Type B pancreatic cell (in vitro differentiated cells): Measurements from ENCODE around the gene NDUFS1. TPM values are rescaled to one million over a fixed set of nuclear protein-coding genes. Genes with fewer than 3 reads are reported as not detected.
"Not testable (repeated sequence)": the region's sequence is repeated elsewhere in the genome, so short reads cannot be mapped to it uniquely, and the experiment has no call there.

Experiments
- DNase-seq: peaks from one replicate; pipeline ENCODE4 v3.0.0; 2021; ENCODE audit warnings: mixed read lengths; ENCODE audit not compliant: unreplicated experiment; ENCODE audit errors: extremely low spot score
- H3K27ac Mint-ChIP-seq: 2 replicates; pipeline ENCODE4 v1.8.0; 2021; ENCODE audit warnings: mild to moderate bottlenecking, mixed read lengths
- H3K27me3 Mint-ChIP-seq: 2 replicates; pipeline ENCODE4 v1.8.0; 2021; ENCODE audit warnings: mixed read lengths
- H3K36me3 Mint-ChIP-seq: 2 replicates; pipeline ENCODE4 v1.8.0; 2021; ENCODE audit warnings: mixed read lengths
- H3K4me1 Mint-ChIP-seq: one replicate; pipeline ENCODE4 v1.8.0; 2021; ENCODE audit warnings: mixed read lengths; ENCODE audit not compliant: unreplicated experiment
- H3K4me3 Mint-ChIP-seq: 2 replicates; pipeline ENCODE4 v1.8.0; 2021; ENCODE audit warnings: mild to moderate bottlenecking, mixed read lengths
- H3K9me3 Mint-ChIP-seq: 2 replicates; pipeline ENCODE4 v1.8.0; 2021; ENCODE audit warnings: mixed read lengths
- total RNA-seq: library from RNA; stranded (reverse); gene quantifications from 2 replicates; pipeline ENCODE4 v1.2.1, GENCODE V29; 2021; ENCODE audit warnings: low replicate concordance
- TF ChIP-seq, protein P1 (sequence below): fragments of 200-600 bp; sonication (generic); conservative IDR thresholded peaks from 2 replicates; pipeline ENCODE4 v1.5.0; 2021; ENCODE audit warnings: antibody characterized with exemption, mild to moderate bottlenecking

NDUFS1 gene
- total RNA-seq, 1 donor from 2014 or later = 95.9 TPM

DNA sequence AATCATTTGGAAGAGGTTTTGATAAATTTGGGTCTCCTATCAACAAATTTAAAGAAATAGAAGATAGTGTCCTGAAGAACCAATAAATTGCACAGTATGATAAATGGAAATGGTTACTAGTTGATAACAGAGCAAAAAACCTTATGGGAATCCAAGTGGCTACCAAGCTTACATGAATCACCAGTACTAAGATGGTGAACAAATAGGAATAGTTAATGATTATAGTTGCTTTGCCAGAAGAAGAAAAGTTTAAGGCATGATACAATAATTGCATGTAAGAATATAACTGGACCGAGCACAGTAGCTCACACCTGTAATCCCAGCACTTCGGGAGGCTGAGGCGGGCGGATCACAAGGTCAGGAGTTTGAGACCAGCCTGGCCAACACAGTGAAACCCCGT, 53.7 kb downstream of the NDUFS1 start:
- Mint-ChIP-seq H3K27ac (no peak overlapping the region), H3K4me3 (no peak overlapping the region), H3K27me3 (no peaks in the 10 kb centered on the region), H3K36me3 (no peaks in the 10 kb centered on the region), H3K9me3 (no peaks in the 10 kb centered on the region), H3K4me1 (no peaks in the 10 kb centered on the region)
- DNase-seq = no peak
- TF ChIP-seq, protein P1, sequence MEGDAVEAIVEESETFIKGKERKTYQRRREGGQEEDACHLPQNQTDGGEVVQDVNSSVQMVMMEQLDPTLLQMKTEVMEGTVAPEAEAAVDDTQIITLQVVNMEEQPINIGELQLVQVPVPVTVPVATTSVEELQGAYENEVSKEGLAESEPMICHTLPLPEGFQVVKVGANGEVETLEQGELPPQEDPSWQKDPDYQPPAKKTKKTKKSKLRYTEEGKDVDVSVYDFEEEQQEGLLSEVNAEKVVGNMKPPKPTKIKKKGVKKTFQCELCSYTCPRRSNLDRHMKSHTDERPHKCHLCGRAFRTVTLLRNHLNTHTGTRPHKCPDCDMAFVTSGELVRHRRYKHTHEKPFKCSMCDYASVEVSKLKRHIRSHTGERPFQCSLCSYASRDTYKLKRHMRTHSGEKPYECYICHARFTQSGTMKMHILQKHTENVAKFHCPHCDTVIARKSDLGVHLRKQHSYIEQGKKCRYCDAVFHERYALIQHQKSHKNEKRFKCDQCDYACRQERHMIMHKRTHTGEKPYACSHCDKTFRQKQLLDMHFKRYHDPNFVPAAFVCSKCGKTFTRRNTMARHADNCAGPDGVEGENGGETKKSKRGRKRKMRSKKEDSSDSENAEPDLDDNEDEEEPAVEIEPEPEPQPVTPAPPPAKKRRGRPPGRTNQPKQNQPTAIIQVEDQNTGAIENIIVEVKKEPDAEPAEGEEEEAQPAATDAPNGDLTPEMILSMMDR = no peak

DNA sequence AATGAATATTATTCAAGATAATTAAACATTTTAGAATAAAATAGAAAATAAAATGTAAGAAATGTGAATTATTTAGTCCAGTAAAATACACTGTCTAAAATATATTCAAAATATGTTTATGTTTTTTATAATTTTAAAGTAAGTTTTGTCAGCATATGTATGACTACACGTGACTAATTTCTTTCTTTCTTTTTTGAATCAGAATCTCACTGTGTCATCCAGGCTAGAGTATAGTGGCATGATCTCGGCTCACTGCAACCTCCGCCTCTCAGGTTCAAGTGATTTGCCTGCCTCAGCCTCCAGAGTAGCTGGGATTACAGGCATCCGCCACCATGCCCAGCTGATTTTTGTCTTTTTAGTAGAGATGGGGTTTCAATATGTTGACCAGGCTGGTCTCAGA, 54.2 kb downstream of the NDUFS1 start:
- H3K9me3 Mint-ChIP-seq = no peaks in the 10 kb centered on the region
- TF ChIP-seq, protein P1 = no peak
- no peak overlapping the region for H3K4me3 Mint-ChIP-seq
- no peaks in the 10 kb centered on the region for H3K4me1 Mint-ChIP-seq
- H3K36me3 Mint-ChIP-seq = no peaks in the 10 kb centered on the region
- H3K27ac Mint-ChIP-seq = no peak overlapping the region
- no peaks in the 10 kb centered on the region for H3K27me3 Mint-ChIP-seq
- no peak for DNase-seq

DNA sequence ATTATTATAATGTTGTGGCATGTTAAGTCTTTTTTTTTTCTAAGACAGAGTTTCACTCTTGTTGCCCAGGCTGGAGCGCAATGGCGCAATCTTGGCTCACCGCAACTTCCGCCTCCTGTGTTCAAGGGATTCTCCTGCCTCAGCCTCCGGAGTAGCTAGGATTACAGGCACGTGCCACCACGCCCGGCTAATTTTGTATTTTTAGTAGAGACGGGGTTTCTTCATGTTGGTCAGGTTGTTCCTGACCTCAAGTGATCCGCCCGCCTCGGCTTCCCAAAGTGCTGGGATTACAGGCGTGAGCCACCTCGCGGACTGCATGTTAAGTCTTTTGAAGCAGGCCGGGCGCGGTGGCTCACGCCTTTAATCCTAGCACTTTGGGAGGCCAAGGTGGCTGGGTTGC, 60.4 kb downstream of the NDUFS1 start:
- H3K4me3 Mint-ChIP-seq, H3K4me1 Mint-ChIP-seq, H3K27ac Mint-ChIP-seq, H3K9me3 Mint-ChIP-seq, H3K27me3 Mint-ChIP-seq, H3K36me3 Mint-ChIP-seq, DNase-seq: not testable (repeated sequence)

DNA sequence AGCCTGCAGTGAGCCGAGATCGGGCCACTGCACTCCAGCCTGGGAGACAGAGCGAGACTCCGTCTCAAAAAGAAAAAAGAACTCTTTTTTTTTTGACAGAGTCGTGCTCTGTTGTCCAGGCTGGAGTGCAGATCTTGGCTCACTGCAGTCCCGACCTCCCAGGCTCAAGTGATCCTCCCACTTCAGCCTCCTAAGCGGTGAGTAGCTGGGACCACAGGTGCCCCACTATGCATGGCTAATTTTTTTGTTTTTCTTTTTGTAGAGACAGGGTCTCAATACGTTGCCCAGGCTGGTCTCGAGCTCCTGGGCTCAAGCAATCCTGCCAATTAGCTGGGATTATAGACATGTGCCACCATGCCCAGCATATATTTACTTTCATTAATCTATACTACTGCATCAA, 60.8 kb downstream of the NDUFS1 start:
- Mint-ChIP-seq H3K4me3 (no peak overlapping the region), H3K27me3 (no peaks in the 10 kb centered on the region), H3K9me3 (no peaks in the 10 kb centered on the region), H3K4me1 (peaks cover 3% of the 10 kb centered on the region), H3K27ac (no peak overlapping the region), H3K36me3 (no peaks in the 10 kb centered on the region)
- TF ChIP-seq, protein P1 = no peak
- no peak for DNase-seq

DNA sequence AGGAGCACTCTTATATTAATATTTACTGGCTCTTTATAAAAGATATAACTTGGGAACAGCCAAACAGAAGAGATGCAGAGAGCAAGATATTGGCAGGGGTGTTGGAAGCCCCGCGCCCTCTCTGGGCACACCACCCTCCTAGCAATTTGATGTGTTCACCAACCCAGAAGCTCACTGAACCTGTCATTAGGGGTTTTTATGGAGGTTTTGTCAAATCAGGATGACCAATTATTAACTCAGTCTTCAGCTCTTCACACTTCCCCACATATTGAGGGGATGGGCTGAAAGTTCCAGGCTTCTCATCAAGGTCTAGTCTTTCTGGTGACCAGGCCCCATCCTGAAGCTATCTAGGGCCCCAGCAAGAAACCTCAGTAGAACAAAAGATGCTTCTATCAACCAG, 62.4 kb downstream of the NDUFS1 start:
- no peak for DNase-seq
- H3K27ac Mint-ChIP-seq = no peak overlapping the region
- H3K36me3 Mint-ChIP-seq = peaks cover 4% of the 10 kb centered on the region
- H3K9me3 Mint-ChIP-seq = no peaks in the 10 kb centered on the region
- no peaks in the 10 kb centered on the region for H3K27me3 Mint-ChIP-seq
- H3K4me1 Mint-ChIP-seq = peaks cover 9% of the 10 kb centered on the region
- no peak overlapping the region for H3K4me3 Mint-ChIP-seq
- TF ChIP-seq, protein P1 = no peak

DNA sequence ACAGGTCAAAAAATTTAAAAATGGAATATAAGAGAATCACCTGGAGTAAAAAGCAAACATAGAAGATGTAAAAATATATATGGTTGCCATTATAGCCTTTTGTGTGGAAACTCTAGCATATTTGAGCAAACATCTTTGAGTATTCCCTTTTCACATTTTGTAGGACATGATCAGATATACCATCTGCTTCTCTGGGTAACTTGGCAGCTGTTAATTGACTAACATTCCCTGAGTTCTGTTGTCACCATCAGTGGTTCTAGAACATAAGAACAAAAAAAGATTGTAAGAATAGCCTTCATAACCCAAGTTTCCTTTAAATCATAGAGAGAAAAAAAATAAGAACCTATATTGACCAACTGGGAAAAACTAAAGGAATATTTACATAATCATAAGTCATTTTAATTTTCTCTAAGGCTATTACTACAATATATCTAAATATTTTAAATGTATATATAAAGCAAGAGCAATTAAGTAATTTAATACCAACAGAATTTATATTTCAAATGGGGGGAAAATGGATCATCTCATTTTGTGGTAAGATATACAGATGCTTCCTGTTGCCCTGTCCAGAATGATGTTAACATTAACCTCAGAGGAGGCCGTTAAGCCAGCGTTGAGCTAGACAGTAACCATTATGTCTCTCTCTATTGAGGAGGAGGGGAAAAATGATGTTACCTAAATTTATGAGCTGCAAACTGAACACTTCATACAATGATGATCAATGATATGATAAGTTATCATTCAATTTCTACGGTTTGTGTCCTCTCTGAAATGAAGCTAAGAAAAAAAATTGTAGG, 63.5 kb downstream of the NDUFS1 start:
- Mint-ChIP-seq H3K4me1 (peaks cover 9% of the 10 kb centered on the region), H3K4me3 (no peak overlapping the region), H3K27me3 (no peaks in the 10 kb centered on the region), H3K36me3 (peaks cover 4% of the 10 kb centered on the region), H3K9me3 (no peaks in the 10 kb centered on the region), H3K27ac (no peak overlapping the region)
- no peak for DNase-seq
- TF ChIP-seq, protein P1 = no peak
